ENCODE data around the gene KIRREL2.

The KIRREL2 gene

DNA sequence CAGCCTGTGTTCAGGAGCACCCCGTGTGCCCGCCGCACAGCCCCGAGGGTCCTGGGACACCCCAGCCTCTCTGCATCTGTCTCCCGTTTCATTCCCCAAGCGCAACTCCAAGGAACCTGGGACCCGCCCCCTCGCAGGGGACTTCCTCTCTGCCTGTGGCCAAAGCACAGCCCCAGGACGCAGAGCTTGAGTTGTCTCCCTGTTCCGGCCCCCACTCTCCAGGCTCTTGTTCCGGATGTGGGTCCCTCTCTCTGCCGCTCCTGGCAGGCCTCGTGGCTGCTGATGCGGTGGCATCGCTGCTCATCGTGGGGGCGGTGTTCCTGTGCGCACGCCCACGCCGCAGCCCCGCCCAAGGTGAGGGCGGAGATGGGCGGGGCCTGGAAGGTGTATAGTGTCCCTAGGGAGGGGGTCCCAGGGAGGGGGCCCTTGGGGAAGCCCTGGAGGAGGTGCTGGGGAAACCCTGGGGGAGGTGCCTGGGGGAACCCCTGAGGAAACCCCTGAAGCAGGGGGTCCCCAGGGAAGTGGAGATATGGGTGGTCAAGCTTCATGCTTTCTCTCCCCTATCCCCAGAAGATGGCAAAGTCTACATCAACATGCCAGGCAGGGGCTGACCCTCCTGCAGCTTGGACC lies 47.0 kb downstream of the KIRREL2 start:
- ChIA-PET CTCF (interaction anchor here (1.2 to 3.1 kb wide), 2 partner anchors 8 to 23 kb away, joined by 3 to 11 read pairs; no protein-coding TSS in a partner anchor), POLR2A (interaction anchor here (0.6 to 1.0 kb wide), 3 partner anchors 22 to 485 kb away, joined by 3 to 4 read pairs (median 4); no protein-coding TSS in a partner anchor)
- WGBS (ENCODE audit: insufficient coverage) = 0% methylated on average over 12 of the region's 24 CpGs
- Histone ChIP-seq H3K4me1 (ENCODE audit: control extremely low read depth in 1 of 4, control insufficient read depth in 4 of 4, insufficient read depth in 4 of 4, low read length in 3 of 4) (peaks cover 17 to 82% (median 71%) of the 10 kb centered on the region in 4 experiments), H3K36me3 (ENCODE audit: control insufficient read depth in 4 of 4, insufficient read depth in 4 of 4, low read length in 3 of 4) (peaks cover 0 to under 1% (median 0%) of the 10 kb centered on the region in 4 experiments), H3K27ac (ENCODE audit: insufficient read depth in 1 of 2, low read depth in 1 of 2, low read length in 2 of 2, poor library complexity in 1 of 2, severe bottlenecking in 2 of 2) (peak overlapping the region; percentile 80 to 94), H3K4me3 (ENCODE audit: control insufficient read depth in 1 of 7, extremely low read depth in 1 of 7, insufficient read depth in 4 of 7, low read depth in 2 of 7, low read length in 6 of 7) (peak overlapping the region; percentile 16 to 90 (median 84)), H3K9me3 (ENCODE audit: control extremely low read depth in 1 of 5, control insufficient read depth in 4 of 5, insufficient read depth in 2 of 5, low read depth in 1 of 5, low read length in 4 of 5) (no peaks in the 10 kb centered on the region), H3K27me3 (replicated peaks in 2 of 5; ENCODE audit: control insufficient read depth in 4 of 5, insufficient read depth in 5 of 5, low read length in 4 of 5) (no peaks in the 10 kb centered on the region)
- peak; percentile 94 to 98 (median 97) for DNase-seq

DNA sequence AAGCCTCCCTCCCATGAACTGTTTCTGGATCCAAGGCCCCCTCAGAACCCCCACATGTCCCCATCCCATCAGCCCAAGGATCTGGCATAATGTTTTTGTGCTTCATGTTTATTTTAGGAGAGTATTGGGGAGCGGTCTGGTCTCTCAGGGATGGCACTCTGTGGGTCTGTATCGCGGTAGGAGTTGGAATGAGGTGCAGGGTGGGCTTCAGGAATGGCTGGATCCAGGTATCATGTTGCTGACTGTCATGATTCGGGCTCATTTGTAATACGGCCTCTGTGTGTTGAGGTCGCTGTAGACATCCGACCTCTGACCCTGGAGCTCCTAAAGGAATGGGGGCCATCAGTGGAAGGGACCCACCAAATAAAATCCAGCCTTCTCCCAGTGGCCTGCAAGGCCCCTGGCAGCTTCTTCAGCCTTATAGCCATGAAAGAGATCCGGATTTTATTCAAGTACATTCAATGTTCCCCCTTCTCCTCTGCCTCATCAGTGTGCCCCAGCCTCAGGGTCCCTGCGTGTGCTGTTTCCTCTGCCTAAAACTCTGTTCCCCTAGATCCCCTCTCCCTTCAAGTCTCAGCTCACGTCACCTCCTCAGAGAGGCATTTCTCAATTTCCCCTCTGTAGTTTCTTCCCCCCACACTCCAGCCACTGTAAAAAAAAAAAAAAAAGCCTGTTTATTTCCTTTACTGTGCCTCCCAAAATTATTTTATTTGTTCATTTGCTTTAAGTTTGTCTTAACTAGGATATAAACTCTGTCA lies 47.8 kb downstream of the KIRREL2 start:
- ChIA-PET POLR2A (interaction anchor here (1.2 kb wide), 1 partner anchor 27 kb away, joined by 4 read pairs; no protein-coding TSS in a partner anchor), CTCF (interaction anchor here (0.7 to 3.1 kb wide), 5 partner anchors 19 to 27 kb away, joined by 3 to 11 read pairs (median 3); no protein-coding TSS in a partner anchor)
- WGBS (ENCODE audit: insufficient coverage) = 73% methylated on average over 10 of the region's 10 CpGs
- H3K27ac ChIP-seq (ENCODE audit: insufficient read depth in 1 of 2, low read depth in 1 of 2, low read length in 2 of 2, poor library complexity in 1 of 2, severe bottlenecking in 2 of 2) = peak overlapping the region; percentile 70 to 94
- peak in 2 of 3 donors; percentile 52 to 61 for DNase-seq
- H3K4me3 ChIP-seq (ENCODE audit: control insufficient read depth in 1 of 7, extremely low read depth in 1 of 7, insufficient read depth in 4 of 7, low read depth in 2 of 7, low read length in 6 of 7) = peak overlapping the region in 4 of 7 experiments; percentile 27 to 90 (median 68)
- no peaks in the 10 kb centered on the region for H3K36me3 ChIP-seq (ENCODE audit: control insufficient read depth in 4 of 4, insufficient read depth in 4 of 4, low read length in 3 of 4)
- no peaks in the 10 kb centered on the region for H3K9me3 ChIP-seq (ENCODE audit: control extremely low read depth in 1 of 5, control insufficient read depth in 4 of 5, insufficient read depth in 2 of 5, low read depth in 1 of 5, low read length in 4 of 5)
- no peaks in the 10 kb centered on the region for H3K27me3 ChIP-seq (replicated peaks in 2 of 5; ENCODE audit: control insufficient read depth in 4 of 5, insufficient read depth in 5 of 5, low read length in 4 of 5)
- H3K4me1 ChIP-seq (ENCODE audit: control extremely low read depth in 1 of 4, control insufficient read depth in 4 of 4, insufficient read depth in 4 of 4, low read length in 3 of 4) = peaks cover 21 to 86% (median 74%) of the 10 kb centered on the region in 4 experiments

DNA sequence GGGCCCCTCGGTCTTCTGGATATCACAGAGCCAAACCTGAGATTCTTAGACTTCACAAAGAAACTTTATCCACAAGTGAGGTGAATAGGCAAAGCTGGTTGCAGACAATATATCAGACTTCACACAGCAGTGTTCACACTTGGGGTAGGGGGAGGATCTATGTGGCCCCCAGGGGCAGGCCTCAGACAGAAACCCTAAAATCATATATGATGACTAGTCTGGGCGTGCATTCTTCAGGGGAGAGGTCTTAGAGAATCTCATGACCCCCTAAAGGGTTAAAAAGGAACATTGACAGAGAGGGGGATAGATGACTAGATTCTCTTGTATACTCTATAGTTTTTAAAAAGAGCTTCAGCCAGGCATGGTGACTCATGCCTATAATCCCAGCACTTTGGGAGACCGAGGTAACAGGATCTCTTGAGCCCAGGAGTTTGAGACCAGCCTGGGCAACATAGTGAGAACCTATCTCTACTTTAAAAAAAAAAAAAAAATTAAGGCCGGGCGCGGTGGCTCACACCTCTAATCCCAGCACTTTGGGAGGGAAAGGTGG lies 48.5 kb downstream of the KIRREL2 start:
- peak overlapping the region; percentile 70 to 94 for H3K27ac ChIP-seq (ENCODE audit: insufficient read depth in 1 of 2, low read depth in 1 of 2, low read length in 2 of 2, poor library complexity in 1 of 2, severe bottlenecking in 2 of 2)
- DNase-seq = no peak
- ChIA-PET POLR2A (interaction anchor here (0.6 to 1.2 kb wide), 2 partner anchors 26 to 44 kb away, joined by 3 to 4 read pairs; no protein-coding TSS in a partner anchor), CTCF (interaction anchor here (0.7 to 3.1 kb wide), 5 partner anchors 20 to 26 kb away, joined by 3 to 11 read pairs (median 3); no protein-coding TSS in a partner anchor)
- WGBS (ENCODE audit: insufficient coverage) = 40% methylated on average over 1 of the region's 6 CpGs
- peaks cover 21 to 93% (median 80%) of the 10 kb centered on the region in 4 experiments for H3K4me1 ChIP-seq (ENCODE audit: control extremely low read depth in 1 of 4, control insufficient read depth in 4 of 4, insufficient read depth in 4 of 4, low read length in 3 of 4)
- H3K27me3 ChIP-seq (replicated peaks in 2 of 5; ENCODE audit: control insufficient read depth in 4 of 5, insufficient read depth in 5 of 5, low read length in 4 of 5) = no peaks in the 10 kb centered on the region
- no peaks in the 10 kb centered on the region for H3K36me3 ChIP-seq (ENCODE audit: control insufficient read depth in 4 of 4, insufficient read depth in 4 of 4, low read length in 3 of 4)
- H3K4me3 ChIP-seq (ENCODE audit: control insufficient read depth in 1 of 7, extremely low read depth in 1 of 7, insufficient read depth in 4 of 7, low read depth in 2 of 7, low read length in 6 of 7) = peak overlapping the region in 3 of 7 experiments; percentile 2 to 27 (median 6)
- no peaks in the 10 kb centered on the region for H3K9me3 ChIP-seq (ENCODE audit: control extremely low read depth in 1 of 5, control insufficient read depth in 4 of 5, insufficient read depth in 2 of 5, low read depth in 1 of 5, low read length in 4 of 5)

DNA sequence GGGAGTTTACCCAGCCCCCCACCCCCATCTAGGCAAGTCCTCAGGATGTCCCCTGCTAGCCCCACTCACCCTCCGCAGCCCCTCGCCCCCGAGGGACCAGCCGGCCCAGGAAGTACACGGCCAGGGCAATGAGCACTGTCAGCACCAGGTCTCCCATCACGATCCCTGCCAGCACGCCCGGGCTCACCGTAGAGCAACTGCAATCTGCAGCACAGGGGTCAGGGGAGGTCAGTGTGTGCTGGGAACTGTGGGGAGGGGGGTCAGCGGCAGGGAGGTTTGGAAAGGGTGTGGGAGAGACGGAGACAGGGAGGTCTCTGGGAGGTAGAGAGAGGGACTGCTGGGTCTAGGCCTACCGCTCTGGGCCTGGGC lies 50.6 kb downstream of the KIRREL2 start:
- ChIA-PET CTCF (no interaction called here), POLR2A (interaction anchor here (0.8 to 1.0 kb wide), 2 partner anchors 14 to 24 kb away, joined by 3 read pairs; no protein-coding TSS in a partner anchor)
- H3K27me3 ChIP-seq (replicated peaks in 2 of 5; ENCODE audit: control insufficient read depth in 4 of 5, insufficient read depth in 5 of 5, low read length in 4 of 5) = no peaks in the 10 kb centered on the region
- H3K4me1 ChIP-seq (ENCODE audit: control extremely low read depth in 1 of 4, control insufficient read depth in 4 of 4, insufficient read depth in 4 of 4, low read length in 3 of 4) = peaks cover 13 to 94% (median 73%) of the 10 kb centered on the region in 4 experiments
- no peak for DNase-seq
- 90% methylated on average over 10 of the region's 12 CpGs for WGBS (ENCODE audit: insufficient coverage)
- peak overlapping the region in 1 of 2 experiments; percentile 90 for H3K27ac ChIP-seq (ENCODE audit: insufficient read depth in 1 of 2, low read depth in 1 of 2, low read length in 2 of 2, poor library complexity in 1 of 2, severe bottlenecking in 2 of 2)
- H3K9me3 ChIP-seq (ENCODE audit: control extremely low read depth in 1 of 5, control insufficient read depth in 4 of 5, insufficient read depth in 2 of 5, low read depth in 1 of 5, low read length in 4 of 5) = no peaks in the 10 kb centered on the region
- no peaks in the 10 kb centered on the region for H3K36me3 ChIP-seq (ENCODE audit: control insufficient read depth in 4 of 4, insufficient read depth in 4 of 4, low read length in 3 of 4)
- H3K4me3 ChIP-seq (ENCODE audit: control insufficient read depth in 1 of 7, extremely low read depth in 1 of 7, insufficient read depth in 4 of 7, low read depth in 2 of 7, low read length in 6 of 7) = peak overlapping the region in 3 of 7 experiments; percentile 56 to 66 (median 65)

DNA sequence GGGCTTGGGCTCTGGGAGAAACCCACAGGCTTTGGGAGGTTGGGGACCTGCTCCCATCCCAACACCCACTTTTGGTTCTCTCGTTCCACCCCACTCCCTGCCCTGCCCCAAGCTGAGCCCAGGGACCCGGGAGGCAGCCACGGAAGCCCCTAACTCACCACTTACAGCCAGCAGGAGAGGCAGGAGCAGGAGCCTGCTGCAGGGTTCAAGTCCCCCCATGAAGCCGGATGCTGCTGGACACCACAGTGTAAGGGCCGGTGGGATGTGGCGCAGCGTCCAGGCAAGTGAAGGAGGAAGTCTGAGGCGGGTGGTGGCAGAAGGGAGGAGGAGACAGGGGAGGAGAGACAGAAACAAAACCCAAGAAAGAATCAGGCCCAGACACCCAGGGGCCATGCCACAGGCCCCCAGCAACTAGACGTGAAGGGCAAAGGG lies 51.3 kb downstream of the KIRREL2 start, which contains the start of gene TYROBP:
Gene TYROBP, minus strand, starts transcription at position 286 of the 432 bp plus-strand sequence. Its CDS starts 67 bp downstream, at position 219.
- CTCF ChIA-PET = interaction anchor here (1.7 to 2.7 kb wide), 3 partner anchors 10 to 24 kb away, joined by 6 to 11 read pairs (median 9); no protein-coding TSS in a partner anchor
- Histone ChIP-seq H3K36me3 (ENCODE audit: control insufficient read depth in 4 of 4, insufficient read depth in 4 of 4, low read length in 3 of 4) (no peaks in the 10 kb centered on the region), H3K27ac (ENCODE audit: insufficient read depth in 1 of 2, low read depth in 1 of 2, low read length in 2 of 2, poor library complexity in 1 of 2, severe bottlenecking in 2 of 2) (peak within 1 kb of the TSS in 1 of 2 experiments; percentile 90), H3K4me1 (ENCODE audit: control extremely low read depth in 1 of 4, control insufficient read depth in 4 of 4, insufficient read depth in 4 of 4, low read length in 3 of 4) (peaks cover 11 to 90% (median 66%) of the 10 kb centered on the region in 4 experiments), H3K9me3 (ENCODE audit: control extremely low read depth in 1 of 5, control insufficient read depth in 4 of 5, insufficient read depth in 2 of 5, low read depth in 1 of 5, low read length in 4 of 5) (no peaks in the 10 kb centered on the region), H3K27me3 (replicated peaks in 2 of 5; ENCODE audit: control insufficient read depth in 4 of 5, insufficient read depth in 5 of 5, low read length in 4 of 5) (no peaks in the 10 kb centered on the region), H3K4me3 (ENCODE audit: control insufficient read depth in 1 of 7, extremely low read depth in 1 of 7, insufficient read depth in 4 of 7, low read depth in 2 of 7, low read length in 6 of 7) (peak within 1 kb of the TSS in 5 of 7 experiments; percentile 36 to 66 (median 58))
- no peak for DNase-seq
- POLR2A ChIA-PET = interaction anchor here (0.7 to 2.1 kb wide), 4 partner anchors 8 to 23 kb away, joined by 3 to 15 read pairs (median 4); partner anchors contain the start of gene NFKBID
- WGBS (ENCODE audit: insufficient coverage) = 16% methylated on average over 7 of the region's 9 CpGs

DNA sequence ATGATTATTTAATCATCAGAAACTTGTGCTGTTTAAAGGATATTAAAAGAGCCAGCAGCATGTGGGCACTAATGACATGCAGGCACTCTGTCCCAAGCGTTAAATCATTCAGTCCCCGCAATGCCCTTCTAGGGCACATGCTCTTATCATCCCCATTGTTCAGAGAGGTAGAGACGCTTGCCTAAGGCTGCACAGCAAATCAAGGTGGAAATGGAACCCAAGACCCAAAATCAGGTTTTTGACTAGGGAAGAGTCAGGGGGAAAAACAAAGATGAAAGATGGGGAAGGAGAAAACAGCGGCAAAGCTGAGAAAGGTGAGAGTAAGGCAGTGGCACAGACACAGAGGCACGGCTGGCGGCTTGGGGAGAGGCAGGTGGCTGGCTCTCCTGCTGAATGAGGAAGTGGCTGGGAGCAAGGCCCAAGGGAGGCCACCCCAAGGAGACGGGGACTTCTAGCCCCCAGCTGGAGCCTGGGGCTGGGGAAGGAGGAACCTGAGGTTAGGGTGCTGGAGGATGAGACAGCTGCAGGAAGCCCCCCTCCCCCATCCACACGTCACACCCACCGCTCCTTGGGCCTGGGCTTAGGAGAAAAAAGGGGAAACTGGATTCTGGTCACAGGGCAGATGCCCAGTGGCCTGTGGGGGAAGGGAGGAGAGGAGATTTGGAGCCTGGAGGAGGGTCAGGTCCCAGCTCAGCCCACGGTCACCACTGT lies 52.4 kb downstream of the KIRREL2 start:
- Histone ChIP-seq H3K4me3 (ENCODE audit: control insufficient read depth in 1 of 7, extremely low read depth in 1 of 7, insufficient read depth in 4 of 7, low read depth in 2 of 7, low read length in 6 of 7) (peak overlapping the region in 5 of 7 experiments; percentile 22 to 68 (median 44)), H3K27me3 (replicated peaks in 2 of 5; ENCODE audit: control insufficient read depth in 4 of 5, insufficient read depth in 5 of 5, low read length in 4 of 5) (no peaks in the 10 kb centered on the region), H3K9me3 (ENCODE audit: control extremely low read depth in 1 of 5, control insufficient read depth in 4 of 5, insufficient read depth in 2 of 5, low read depth in 1 of 5, low read length in 4 of 5) (no peaks in the 10 kb centered on the region), H3K4me1 (ENCODE audit: control extremely low read depth in 1 of 4, control insufficient read depth in 4 of 4, insufficient read depth in 4 of 4, low read length in 3 of 4) (peaks cover 11 to 80% (median 55%) of the 10 kb centered on the region in 4 experiments), H3K36me3 (ENCODE audit: control insufficient read depth in 4 of 4, insufficient read depth in 4 of 4, low read length in 3 of 4) (no peaks in the 10 kb centered on the region), H3K27ac (ENCODE audit: insufficient read depth in 1 of 2, low read depth in 1 of 2, low read length in 2 of 2, poor library complexity in 1 of 2, severe bottlenecking in 2 of 2) (peak overlapping the region; percentile 85 to 90)
- DNase-seq = peak; percentile 97 to 99 (median 99)
- WGBS (ENCODE audit: insufficient coverage) = 28% methylated on average over 5 of the region's 10 CpGs
- ChIA-PET CTCF (interaction anchor here (1.7 to 4.4 kb wide), 4 partner anchors 11 to 25 kb away, joined by 6 to 16 read pairs (median 10); no protein-coding TSS in a partner anchor), POLR2A (interaction anchor here (0.8 to 2.1 kb wide), 7 partner anchors 9 to 29 kb away, joined by 3 to 15 read pairs (median 5); partner anchors contain the start of gene NFKBID)

Measured in common myeloid progenitor, CD34-positive (primary cell).